Astrocyte (in vitro differentiated cells and primary cell): ENCODE measurements around the gene ZNF813. TPM values are rescaled to one million over a fixed set of nuclear protein-coding genes. Genes with fewer than 3 reads are reported as not detected.

Source experiments
- DNase-seq: peaks from one replicate; pipeline ENCODE4 v3.0.0-alpha.2; 2010; ENCODE audit warnings: low read depth
- FAIRE-seq: peaks from 2 replicates; lab custom pipeline; 2011; peaks lifted over from hg19 to GRCh38; lab: Jason Lieb, UNC
- H2AFZ ChIP-seq: 2 replicates; pipeline ENCODE4 v1.6.0; 2012; ENCODE audit warnings: low read depth, low read length, inconsistent platforms
- H3K27ac ChIP-seq: 2 replicates; pipeline ENCODE4 v1.5.1; 2011; ENCODE audit warnings: low read depth, low read length, inconsistent platforms
- H3K27me3 ChIP-seq: 2 replicates; pipeline ENCODE4 v1.6.0; 2011; ENCODE audit warnings: low read length, inconsistent platforms; ENCODE audit not compliant: insufficient read depth
- H3K36me3 ChIP-seq: 2 replicates; pipeline ENCODE4 v1.5.1; 2011; ENCODE audit warnings: low read length, inconsistent platforms; ENCODE audit not compliant: insufficient read depth
- H3K4me1 ChIP-seq: 2 replicates; pipeline ENCODE4 v1.5.1; 2011; ENCODE audit warnings: low read length, inconsistent platforms; ENCODE audit not compliant: insufficient read depth
- H3K4me2 ChIP-seq: 2 replicates; pipeline ENCODE4 v1.6.0; 2012; ENCODE audit warnings: low read length, inconsistent platforms
- H3K4me3 ChIP-seq: 2 replicates; pipeline ENCODE4 v1.5.1; 2011; ENCODE audit warnings: low read depth, mild to moderate bottlenecking, low read length, inconsistent platforms; ENCODE audit not compliant: insufficient read depth
- H3K79me2 ChIP-seq: 2 replicates; pipeline ENCODE4 v1.6.0; 2012; ENCODE audit warnings: mild to moderate bottlenecking, low read length, inconsistent platforms; ENCODE audit not compliant: insufficient read depth
- H3K9ac ChIP-seq: 2 replicates; pipeline ENCODE4 v1.6.0; 2012; ENCODE audit warnings: mild to moderate bottlenecking, low read length, inconsistent platforms
- H3K9me3 ChIP-seq: 2 replicates; pipeline ENCODE4 v1.5.1; 2012; ENCODE audit warnings: low read depth, mild to moderate bottlenecking, low read length, inconsistent platforms; ENCODE audit not compliant: insufficient read depth
- H4K20me1 ChIP-seq: 2 replicates; pipeline ENCODE4 v1.6.0; 2012; ENCODE audit warnings: low read length, inconsistent platforms; ENCODE audit not compliant: insufficient read depth
- H3K27ac Mint-ChIP-seq: one replicate; pipeline ENCODE4 v1.8.0; 2021; ENCODE audit warnings: mild to moderate bottlenecking, mixed read lengths; ENCODE audit not compliant: unreplicated experiment
- H3K27me3 Mint-ChIP-seq: one replicate; pipeline ENCODE4 v1.8.0; 2021; ENCODE audit warnings: low read depth, mixed read lengths; ENCODE audit not compliant: unreplicated experiment
- H3K36me3 Mint-ChIP-seq: one replicate; pipeline ENCODE4 v1.8.0; 2021; ENCODE audit warnings: low read depth, mixed read lengths; ENCODE audit not compliant: unreplicated experiment
- H3K4me1 Mint-ChIP-seq: one replicate; pipeline ENCODE4 v1.8.0; 2021; ENCODE audit warnings: low read depth, mixed read lengths; ENCODE audit not compliant: unreplicated experiment
- H3K4me3 Mint-ChIP-seq: one replicate; pipeline ENCODE4 v1.8.0; 2021; ENCODE audit warnings: mild to moderate bottlenecking, moderate library complexity, mixed read lengths; ENCODE audit not compliant: unreplicated experiment
- H3K9me3 Mint-ChIP-seq: one replicate; pipeline ENCODE4 v1.8.0; 2021; ENCODE audit warnings: mild to moderate bottlenecking, mixed read lengths; ENCODE audit not compliant: unreplicated experiment
- EZH2 ChIP-seq: IDR thresholded peaks from 2 replicates; pipeline ENCODE4 v1.6.1; 2012; ENCODE audit warnings: mild to moderate bottlenecking, low read length, inconsistent platforms; ENCODE audit not compliant: insufficient read depth
- total RNA-seq: library from RNA; stranded (reverse); gene quantifications from 2 replicates; pipeline ENCODE4 v1.2.1, GENCODE V29; 2021
- TF ChIP-seq, protein P1 (sequence below): IDR thresholded peaks from 2 replicates; pipeline ENCODE4 v1.5.1; 2011; ENCODE audit warnings: low read depth, mild to moderate bottlenecking, inconsistent platforms, low read length, moderate library complexity; ENCODE audit not compliant: insufficient read depth

ZNF813 gene
- total RNA-seq, 1 donor from 2014 or later: 3.7 TPM

- H3K27ac Mint-ChIP-seq: no peak overlapping the region
Observed at GRCh38 chr19:53536225-53536548, 68.7 kb downstream of the ZNF813 start.

DNA sequence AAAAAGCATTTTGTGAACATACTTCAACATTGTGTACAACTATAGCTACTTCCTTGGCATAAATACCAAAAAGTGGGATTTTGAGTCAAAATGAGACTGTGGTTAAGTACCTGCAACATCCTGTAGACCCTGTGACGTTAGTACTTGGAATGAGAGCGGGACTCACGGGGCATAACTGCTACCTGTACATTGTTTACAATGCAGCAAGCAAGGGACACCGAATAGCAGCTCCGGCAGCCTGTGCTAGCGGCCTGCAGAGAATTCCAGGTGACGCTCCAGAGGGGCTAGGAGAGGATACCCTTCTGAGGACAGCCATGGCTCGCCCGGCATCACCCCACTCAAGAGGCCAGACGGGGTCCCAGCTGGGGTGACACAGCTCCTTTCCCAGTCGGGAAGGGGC is 69.6 kb downstream of the ZNF813 start:
- Mint-ChIP-seq H3K9me3 (no peaks in the 10 kb centered on the region), H3K27ac (no peak overlapping the region), H3K4me3 (peak overlapping the region; percentile 94), H3K36me3 (no peaks in the 10 kb centered on the region), H3K27me3 (no peaks in the 10 kb centered on the region), H3K4me1 (no peaks in the 10 kb centered on the region)
- H3K36me3 ChIP-seq: no peaks in the 10 kb centered on the region
- no peaks in the 10 kb centered on the region for H3K27me3 ChIP-seq
- H3K9me3 ChIP-seq: no peaks in the 10 kb centered on the region
- H3K27ac ChIP-seq: peak overlapping the region; percentile 77
- H3K4me1 ChIP-seq: no peaks in the 10 kb centered on the region
- TF ChIP-seq, protein P1, sequence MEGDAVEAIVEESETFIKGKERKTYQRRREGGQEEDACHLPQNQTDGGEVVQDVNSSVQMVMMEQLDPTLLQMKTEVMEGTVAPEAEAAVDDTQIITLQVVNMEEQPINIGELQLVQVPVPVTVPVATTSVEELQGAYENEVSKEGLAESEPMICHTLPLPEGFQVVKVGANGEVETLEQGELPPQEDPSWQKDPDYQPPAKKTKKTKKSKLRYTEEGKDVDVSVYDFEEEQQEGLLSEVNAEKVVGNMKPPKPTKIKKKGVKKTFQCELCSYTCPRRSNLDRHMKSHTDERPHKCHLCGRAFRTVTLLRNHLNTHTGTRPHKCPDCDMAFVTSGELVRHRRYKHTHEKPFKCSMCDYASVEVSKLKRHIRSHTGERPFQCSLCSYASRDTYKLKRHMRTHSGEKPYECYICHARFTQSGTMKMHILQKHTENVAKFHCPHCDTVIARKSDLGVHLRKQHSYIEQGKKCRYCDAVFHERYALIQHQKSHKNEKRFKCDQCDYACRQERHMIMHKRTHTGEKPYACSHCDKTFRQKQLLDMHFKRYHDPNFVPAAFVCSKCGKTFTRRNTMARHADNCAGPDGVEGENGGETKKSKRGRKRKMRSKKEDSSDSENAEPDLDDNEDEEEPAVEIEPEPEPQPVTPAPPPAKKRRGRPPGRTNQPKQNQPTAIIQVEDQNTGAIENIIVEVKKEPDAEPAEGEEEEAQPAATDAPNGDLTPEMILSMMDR: no peak
- TF ChIP-seq EZH2: no peak
- DNase-seq (no peak), FAIRE-seq (no peak)
- peak overlapping the region; percentile 91 for H3K9ac ChIP-seq
- H4K20me1 ChIP-seq: no peaks in the 10 kb centered on the region
- peak overlapping the region; percentile 100 for H2AFZ ChIP-seq
- H3K4me3 ChIP-seq: peak overlapping the region; percentile 79
- peak overlapping the region; percentile 87 for H3K4me2 ChIP-seq
- H3K79me2 ChIP-seq: peaks cover 7% of the 10 kb centered on the region

More at GRCh38 chr19:53536225-53536548, 68.7 kb downstream of the ZNF813 start:
- Mint-ChIP-seq H3K27me3 (no peaks in the 10 kb centered on the region), H3K9me3 (no peaks in the 10 kb centered on the region), H3K4me1 (no peaks in the 10 kb centered on the region), H3K4me3 (no peak overlapping the region), H3K36me3 (no peaks in the 10 kb centered on the region)
- no peak for TF ChIP-seq EZH2
- TF ChIP-seq, protein P1: no peak
- peaks cover 7% of the 10 kb centered on the region for H3K79me2 ChIP-seq
- no peaks in the 10 kb centered on the region for H3K4me1 ChIP-seq
- H4K20me1 ChIP-seq: no peaks in the 10 kb centered on the region
- no peak for DNase-seq
- FAIRE-seq: no peak
- H3K9ac ChIP-seq: no peak overlapping the region
- H3K4me2 ChIP-seq: no peak overlapping the region
- no peak overlapping the region for H2AFZ ChIP-seq
- no peak overlapping the region for H3K4me3 ChIP-seq
- no peak overlapping the region for H3K27ac ChIP-seq
- no peaks in the 10 kb centered on the region for H3K9me3 ChIP-seq
- H3K27me3 ChIP-seq: no peaks in the 10 kb centered on the region
- H3K36me3 ChIP-seq: no peaks in the 10 kb centered on the region

DNA sequence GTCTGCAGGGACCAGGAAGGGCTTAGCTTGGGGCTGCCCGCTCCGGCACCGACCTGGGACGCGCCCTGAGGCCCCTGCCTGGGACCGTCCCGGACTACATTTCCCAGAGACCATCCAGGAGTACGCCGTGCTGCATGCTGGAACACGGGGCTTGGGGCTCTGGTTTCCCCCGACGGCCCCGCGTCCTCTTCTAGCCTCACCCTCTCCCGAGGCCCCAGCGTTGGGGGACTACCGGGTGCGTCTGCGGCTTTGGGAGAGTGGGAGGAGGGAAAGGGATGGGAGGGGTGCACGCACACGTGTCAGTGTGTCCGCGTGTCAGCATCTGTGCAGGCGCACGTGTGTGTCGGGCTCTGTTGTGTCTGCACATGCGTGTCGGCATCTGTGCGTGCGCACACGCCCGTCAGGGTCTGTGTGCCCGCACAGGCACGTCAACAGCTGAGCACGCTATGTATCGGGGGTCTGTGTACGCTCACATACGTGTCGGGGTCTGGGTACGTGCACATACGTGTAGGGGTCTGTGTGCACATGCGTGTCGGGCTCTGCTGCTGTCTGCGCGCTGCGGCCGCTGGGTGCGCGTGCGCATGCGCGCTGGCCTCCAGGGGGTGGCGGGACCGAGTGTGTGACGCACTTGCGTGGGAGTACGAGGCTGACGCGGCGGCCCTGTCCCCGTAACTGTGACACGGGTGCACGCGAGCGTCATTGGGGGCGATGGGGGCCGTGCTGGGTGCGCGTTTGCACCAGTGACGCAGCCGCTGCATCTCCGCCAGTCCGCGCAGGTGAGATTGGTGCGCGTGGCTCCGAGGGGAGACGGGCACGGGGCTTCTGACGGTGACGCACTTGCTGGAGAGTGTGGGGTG is 70.2 kb downstream of the ZNF813 start, which contains the start of gene ZNF331:
TSS of gene ZNF331 (plus strand) at position 625 of the 857 bp plus-strand sequence. CDS start 31,232 bp downstream, outside the sequence.
- Mint-ChIP-seq H3K4me3 (peak within 1 kb of the TSS; percentile 94), H3K36me3 (no peaks in the 10 kb centered on the region), H3K27me3 (no peaks in the 10 kb centered on the region), H3K9me3 (no peaks in the 10 kb centered on the region), H3K4me1 (no peaks in the 10 kb centered on the region), H3K27ac (peak within 1 kb of the TSS; percentile 58)
- H3K36me3 ChIP-seq: no peaks in the 10 kb centered on the region
- DNase-seq (peak; percentile 64), FAIRE-seq (no peak)
- H3K27me3 ChIP-seq: no peaks in the 10 kb centered on the region
- peak within 1 kb of the TSS; percentile 87 for H3K4me2 ChIP-seq
- H3K27ac ChIP-seq: peak within 1 kb of the TSS; percentile 77
- no peaks in the 10 kb centered on the region for H4K20me1 ChIP-seq
- H3K79me2 ChIP-seq: peaks cover 7% of the 10 kb centered on the region
- H3K4me3 ChIP-seq: peak within 1 kb of the TSS; percentile 79
- no peak for TF ChIP-seq EZH2
- TF ChIP-seq, protein P1: peak; percentile 17
- H3K9me3 ChIP-seq: no peaks in the 10 kb centered on the region
- H2AFZ ChIP-seq: peak within 1 kb of the TSS; percentile 100
- peak within 1 kb of the TSS; percentile 91 for H3K9ac ChIP-seq
- H3K4me1 ChIP-seq: no peaks in the 10 kb centered on the region
